GM18517 (cell line): Measurements from ENCODE around the gene ALDH3A1.

Experiments
- ATAC-seq: cut with Tn5 transposase; IDR thresholded peaks from one replicate; pipeline ENCODE4 v1.9.1; 2021; ENCODE audit warnings: mild to moderate bottlenecking, moderate library complexity; ENCODE audit not compliant: unreplicated experiment

Gene ALDH3A1

DNA sequence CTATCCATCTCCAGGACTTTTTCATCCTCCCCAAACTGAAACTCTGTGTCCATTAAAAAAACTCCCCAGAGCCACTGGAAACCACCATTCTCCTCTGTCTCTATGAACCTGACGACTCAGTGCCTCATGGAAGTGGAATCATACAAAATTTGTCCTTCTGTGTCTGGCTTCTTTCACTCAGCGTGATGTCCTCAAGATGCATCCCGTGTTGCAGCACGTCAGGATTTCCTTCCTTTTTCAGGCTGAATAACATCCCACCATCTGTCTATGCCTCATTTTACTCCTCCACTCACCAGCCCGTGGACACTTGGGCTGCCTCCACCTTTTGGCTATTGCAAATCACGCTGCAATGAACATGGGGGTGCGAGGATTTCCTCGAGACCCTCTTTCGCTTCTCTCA, 12.6 kb upstream of the ALDH3A1 start:
- no peak for ATAC-seq

DNA sequence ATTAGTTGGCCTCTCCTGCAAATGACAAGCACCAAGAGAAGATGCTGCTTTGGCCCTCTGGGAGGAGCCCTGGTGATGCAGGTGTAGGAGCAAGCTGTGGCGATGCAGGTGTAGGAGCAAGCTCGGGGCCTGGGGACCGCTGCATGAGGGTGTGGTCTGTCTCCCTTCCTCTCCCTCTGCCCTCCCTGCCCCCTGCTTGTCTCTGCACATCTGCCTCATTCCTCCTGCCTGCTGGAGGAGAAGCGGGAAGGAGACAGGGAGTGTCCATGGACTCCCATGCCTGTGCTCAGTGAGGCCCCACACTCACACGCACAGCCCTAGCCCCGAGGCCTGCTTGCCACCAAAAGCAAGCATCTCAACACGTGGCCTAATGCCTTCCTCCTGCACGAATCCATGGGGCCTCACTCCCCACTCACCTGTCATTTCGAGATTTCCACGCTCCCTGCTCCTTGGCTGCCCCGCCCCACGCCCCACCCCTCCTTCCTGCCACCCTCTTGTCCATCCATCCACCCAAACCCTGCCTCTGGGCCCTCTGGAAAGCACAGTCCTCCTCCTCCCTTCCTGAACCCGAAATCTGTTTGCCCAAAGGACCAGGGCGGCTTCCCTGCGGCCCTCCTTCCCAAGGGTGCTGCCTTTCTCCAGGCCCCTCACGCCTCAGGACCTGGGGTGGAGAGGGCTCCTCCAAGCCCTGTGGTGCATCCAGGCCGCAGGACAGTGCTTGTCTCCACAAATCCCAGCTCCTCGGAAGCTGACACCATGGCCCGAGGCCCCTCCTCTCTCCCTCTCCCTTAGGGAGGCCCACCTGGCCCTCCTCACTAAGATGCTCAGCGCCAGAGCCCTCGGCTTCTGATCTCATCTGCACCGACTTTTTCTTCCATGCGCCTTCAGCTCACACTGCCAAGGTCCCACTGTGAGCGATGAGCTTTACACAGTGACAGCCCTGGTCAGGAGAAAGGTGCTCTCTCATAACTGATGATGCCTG, 11.8 kb upstream of the ALDH3A1 start:
- no peak for ATAC-seq

DNA sequence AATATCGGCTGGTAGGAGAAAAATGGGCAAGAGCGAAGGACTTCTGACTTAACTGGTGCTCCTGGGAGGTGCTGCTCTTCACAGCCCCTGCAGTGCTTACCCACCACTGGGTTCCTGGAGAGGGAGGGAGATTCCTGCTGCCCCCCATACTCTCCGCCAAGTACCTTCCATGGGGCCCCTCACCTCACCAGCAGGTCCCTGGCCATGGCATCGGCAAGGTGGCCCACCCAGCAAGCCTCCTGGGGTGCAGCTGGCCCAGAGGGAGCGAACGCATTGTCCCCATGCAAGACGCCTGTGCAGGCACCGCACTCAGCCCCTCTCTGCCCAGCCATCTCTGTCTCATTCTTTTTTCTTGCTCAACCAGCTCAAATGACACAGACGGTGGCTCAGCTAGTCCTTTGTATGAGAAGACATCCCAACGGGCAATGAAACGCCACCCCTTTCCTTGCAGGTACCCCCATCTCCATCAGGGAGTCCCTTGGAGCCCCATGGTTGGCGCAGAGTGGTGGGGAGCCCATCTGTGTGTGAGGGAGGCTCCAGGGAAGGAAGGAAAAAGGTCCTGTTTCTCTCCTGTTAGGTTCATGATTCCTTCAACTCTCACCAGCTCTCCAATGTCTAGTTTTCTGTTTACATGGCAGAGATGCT, 9.6 kb upstream of the ALDH3A1 start:
- no peak for ATAC-seq

DNA sequence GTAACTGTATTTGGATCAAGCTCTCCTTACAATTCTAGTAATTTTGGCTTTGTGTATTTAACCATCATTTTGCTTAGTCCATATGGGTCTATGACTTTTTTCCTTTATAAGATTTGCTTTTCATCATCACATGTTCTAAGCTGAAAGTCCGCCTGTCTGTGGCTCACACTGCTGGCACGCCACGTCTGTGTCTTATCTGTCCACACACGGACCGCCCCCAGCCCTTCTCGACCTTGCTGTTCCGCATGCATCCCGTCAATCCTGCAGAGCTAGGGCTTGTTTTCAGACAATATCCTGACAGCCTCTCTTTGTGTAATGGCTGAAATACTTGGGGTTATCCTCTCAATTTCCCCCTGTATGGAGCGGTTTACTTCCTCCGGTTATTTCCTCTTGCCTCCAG, 8.4 kb upstream of the ALDH3A1 start:
- no peak for ATAC-seq

DNA sequence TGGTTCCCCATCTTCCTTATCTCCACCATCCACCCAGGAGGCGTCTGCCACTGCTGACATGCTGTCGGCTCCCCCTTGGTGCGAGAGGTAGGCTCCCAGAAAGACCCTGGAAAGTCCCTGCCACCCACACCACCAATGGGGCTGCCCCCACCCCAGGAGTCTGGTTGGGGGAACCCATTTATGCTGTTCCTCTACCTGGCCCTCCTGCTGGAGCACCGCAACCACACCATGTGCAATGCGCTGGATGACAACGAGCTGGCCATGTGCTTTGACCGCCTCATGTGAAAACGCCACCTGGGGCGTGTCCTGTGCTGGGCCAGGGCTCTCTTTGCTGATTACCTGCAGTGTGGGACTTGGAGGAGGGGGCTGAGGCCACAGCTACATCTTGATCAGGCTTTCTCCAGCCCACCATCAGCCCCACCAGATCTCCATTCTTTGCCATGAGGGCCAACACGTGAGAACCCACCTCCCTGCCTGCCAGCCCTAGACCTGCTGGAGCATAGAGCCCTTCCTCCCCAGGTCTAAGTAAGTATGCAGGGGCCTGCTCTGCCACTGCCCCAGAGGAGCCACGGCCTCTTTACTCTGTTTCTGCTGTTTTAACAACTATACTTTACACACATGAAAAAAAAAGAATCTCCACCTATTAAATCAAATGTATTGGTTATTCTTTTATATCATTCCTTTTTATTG, 7.9 kb upstream of the ALDH3A1 start:
- ATAC-seq = no peak

DNA sequence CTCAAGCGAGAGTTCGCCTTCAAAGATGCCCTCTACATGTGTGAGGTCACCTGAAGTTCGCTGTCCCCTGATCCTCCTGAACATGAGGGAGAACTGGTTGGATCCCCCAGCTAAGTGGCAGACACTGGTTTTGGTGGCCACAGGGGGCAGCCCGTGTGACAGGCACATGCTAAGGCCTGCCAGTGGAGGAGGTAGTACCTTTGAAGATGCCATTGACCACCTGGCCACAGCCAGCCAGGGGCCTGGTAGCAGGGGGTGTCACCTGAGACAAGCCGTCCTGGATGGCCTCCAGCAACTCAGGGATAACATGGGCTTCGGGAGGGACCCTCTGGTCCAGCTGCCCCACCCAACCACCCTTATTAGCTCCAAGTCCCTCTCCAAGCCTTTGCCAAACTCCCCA, 7.3 kb upstream of the ALDH3A1 start:
- ATAC-seq = no peak

DNA sequence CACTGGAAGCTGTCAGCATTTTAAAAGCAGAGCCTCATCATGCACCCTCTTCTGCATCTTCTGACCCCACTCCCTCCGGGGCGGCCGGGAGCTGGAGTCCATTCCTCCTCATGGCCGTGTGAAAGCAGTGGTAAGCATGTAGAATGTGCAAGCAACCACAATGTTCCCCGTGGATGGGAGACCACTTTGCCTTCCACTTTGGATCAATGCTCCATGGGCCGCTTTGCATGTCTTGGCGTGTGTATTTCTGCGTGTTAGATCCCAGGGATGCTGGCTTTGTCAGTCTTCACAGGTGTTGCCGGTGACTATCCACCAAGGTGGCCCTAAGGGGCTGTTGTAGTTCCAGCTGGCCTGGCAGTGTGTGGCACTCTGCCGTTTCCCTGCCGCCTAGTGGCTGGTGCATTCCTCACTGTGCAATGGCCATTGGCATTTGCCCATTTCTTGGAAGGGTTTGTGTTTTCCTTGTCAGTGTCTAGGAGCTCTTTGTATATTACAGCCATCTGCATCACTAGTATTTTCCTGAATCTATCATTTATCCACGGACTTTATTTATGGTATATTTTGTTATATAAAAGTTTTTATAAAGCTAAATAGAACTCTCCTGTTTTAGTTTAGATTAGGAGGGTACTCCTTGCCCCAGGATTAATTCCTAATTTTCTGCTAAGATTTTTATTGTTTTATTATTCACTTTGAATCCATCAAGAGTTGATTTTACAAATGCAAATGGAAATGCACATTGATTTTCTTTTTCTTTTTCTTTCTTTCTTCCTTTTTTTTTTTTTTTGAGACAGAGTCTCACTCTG, 5.8 kb upstream of the ALDH3A1 start:
- no peak for ATAC-seq

DNA sequence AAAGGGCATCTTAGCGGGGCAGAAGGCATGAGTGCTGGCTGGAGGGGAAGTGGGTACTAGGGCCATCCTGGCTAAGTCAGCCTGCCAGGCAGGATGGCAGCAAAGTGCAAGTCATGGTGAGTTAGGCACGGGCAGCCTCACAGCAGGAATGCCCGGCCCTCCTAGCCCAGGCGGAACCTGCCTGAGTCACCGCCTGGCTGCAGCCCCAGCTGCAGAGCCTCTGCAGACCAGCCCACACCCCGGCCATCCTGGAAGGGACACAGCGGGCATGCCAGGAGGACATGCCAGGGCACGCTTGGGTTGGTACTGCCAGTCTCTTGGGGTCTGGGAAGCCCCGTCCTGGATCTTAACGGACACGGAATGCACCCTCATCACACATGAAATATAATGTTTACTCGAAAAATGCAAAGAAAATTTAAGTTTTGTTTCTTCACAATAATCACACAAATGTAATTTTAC, 5.0 kb upstream of the ALDH3A1 start:
- no peak for ATAC-seq

DNA sequence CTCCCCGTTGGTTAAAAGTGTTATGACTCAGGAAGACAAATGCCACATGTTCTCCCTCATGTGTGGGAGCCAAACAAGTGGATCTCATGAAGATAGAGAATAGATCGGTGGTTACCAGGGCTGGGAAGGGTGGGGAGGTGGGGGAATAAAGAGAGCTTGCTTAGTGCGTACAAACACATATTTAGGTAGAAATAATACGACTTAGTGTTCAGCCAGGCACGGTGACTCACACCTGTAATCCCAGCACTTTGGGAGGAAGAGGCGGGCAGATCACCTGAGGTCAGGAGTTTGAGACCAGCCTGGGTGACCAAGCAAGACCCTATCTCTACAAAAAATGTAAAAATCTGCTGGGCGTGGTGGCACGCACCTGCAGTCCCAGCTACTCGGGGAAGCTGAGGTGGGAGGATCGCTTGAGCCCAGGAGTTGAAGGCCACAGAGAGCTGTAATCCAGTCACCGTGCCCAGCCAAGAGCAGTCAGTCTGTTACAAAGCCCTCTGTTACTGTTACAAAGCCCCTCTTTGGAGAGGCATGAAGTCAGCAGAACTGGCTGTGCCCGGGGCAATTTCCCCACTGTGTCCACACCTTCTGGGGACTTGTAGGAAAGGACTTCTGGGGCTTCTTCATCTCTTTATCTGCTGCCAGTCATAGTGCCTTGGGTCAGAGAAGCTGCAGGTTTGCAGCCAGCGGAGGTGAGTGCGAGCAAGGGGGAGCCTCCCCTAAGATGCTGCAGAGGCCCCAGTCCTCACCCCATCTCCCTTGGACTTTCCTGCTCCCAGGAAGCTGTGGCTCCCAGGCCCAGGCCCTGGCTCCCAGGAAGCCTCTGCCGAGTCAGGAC, 4.3 kb upstream of the ALDH3A1 start:
- ATAC-seq = no peak

DNA sequence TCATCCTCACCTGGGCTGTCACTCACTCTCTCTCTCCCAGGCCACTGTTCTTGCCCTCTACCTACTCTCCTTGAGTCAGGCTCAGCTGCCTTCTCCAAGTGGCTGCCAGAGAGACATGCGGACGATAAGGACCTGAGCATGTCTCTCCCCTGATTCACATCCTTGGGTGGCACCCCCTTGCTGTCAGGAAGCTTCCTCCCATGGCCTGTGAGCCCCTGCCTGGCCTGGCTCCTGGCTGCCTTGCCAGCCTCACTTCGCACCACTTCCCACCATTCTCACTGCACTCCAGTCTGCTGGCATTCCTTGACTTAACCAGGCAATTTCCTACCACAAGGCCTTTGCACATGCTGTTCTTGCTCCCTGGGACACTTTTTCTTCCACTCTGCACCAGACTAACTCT, 2.7 kb upstream of the ALDH3A1 start:
- no peak for ATAC-seq

DNA sequence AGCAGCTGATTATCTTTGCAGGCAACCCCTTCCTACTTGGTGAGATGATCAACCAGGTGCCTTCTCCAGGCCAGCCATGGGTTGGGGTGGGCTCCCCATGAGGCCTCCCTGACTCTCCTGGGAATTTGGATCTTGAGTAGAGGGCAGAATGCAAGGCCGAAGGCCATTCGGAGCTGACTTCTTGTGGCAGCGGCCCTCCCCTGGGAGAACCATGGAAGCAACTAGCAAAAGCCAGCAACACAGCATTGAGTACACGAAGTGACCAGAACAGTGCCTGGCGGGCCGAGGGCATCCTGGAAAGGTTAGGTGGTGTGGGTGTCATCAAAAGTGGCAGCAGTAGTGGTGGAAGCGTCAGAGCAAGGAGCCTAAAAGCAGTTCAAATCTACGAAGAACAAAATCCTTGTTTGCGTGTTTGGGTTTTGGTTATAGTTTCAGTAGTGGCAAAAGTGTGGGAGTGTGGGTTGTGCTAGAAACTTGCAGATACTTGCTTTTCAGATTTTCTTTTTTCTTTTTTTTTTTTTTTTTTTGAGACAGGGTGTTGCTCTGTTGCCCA, 2.0 kb upstream of the ALDH3A1 start:
- ATAC-seq = no peak

DNA sequence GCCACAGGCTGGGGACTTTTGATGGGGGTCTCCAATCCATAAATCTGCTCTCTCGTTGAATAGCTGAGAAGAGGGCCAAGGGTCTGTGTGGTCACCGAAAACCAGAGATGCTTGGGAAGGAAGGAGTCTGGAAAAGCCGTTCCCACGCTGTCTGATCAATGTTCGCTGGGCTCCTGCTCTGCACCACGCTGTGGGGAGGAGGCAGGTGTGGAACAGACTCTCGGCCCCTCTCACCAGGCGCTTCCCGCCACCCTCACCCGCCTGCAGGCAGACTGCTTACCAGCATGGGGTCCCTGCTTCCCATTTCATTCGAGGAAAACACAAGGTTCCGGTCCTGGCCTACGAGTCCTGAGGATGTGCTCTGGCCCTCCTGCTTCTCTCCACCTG, 702 bp upstream of the ALDH3A1 start:
- no peak for ATAC-seq

DNA sequence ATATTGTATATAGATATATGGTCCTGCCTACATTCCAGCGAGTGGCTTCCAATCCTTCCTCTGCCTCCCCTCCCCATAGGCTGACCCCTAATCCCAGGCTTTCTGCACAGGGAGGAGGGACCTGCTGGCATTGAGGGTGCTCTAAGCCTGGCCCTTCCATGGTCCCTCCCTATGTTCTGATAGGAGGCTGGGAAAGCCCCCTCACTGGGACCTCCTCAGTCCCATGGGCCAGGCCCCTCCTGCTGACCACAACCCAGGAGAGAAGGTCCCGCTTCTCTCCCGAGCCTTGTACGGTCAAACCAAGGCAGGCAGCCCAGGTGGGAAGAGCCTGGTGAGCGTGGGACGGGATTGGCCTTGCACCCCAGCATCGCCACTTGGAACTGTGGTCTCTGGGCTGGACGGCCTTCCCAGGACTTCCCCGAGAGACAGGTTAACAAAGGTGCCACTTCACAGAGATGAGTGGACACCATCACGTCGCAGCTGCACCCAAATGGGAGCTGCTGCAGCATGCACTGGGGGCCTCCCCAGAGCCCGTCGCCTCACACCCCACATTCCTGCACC, 859 bp downstream of the ALDH3A1 start:
- ATAC-seq = no peak

DNA sequence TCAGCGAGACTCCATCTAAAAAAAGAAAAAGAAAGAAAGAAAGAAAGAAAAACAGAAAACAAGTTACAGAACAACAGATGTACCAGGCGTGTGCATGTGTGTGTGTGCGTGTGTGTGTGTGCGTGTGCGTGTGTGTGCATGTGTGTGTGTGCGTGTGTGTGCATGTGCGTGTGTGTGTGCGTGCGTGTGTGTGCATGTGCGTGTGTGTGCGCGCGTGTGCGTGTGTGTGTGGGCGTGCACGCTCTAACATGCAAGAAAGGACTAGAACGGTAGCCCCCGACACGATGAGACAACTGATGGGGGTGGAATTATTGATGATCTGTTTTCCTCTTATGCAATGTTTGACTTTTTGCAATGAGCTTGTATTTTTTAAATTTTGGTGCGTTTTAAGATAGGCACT, 1.6 kb downstream of the ALDH3A1 start:
- no peak for ATAC-seq

DNA sequence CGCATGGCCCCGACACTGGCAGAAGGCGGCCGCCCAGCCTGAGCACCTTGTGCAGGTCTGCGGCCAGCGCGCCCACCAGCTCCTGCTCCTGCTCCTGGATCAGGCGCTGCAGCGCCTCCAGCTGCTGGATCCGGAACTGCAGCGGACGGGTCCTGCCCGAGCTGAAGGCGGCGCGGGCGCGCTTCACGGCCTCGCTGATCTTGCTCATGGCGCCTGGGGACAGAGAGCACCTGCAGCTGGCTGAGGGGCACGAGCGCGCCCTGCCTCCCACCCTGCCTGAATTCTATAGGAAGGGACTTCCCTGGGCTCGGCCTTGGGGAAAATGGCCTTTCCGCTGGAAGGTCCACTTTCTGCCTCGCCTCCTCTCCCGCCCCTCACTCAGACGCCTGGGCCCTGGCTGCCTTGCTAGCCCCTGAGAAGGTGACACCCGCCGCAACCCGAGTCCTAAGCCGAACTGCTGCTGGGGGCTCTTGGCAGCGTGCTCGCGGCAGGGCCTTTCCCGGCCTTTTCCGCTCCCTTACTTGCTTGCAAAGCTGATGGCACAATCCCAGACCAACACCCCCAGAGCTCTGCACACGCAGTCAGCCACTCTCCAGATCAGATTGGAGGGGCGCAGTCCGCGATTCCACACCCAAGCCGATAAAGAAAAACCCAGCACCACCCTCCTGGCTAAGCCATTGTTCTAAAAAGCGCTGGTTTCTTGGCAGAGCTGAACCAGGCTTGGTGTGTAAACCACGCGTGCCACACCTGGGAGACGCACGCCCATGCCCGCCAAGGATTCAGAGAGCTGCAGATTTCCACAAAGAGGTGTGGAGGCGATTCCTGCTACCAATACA, 3.0 kb downstream of the ALDH3A1 start:
- ATAC-seq = no peak

DNA sequence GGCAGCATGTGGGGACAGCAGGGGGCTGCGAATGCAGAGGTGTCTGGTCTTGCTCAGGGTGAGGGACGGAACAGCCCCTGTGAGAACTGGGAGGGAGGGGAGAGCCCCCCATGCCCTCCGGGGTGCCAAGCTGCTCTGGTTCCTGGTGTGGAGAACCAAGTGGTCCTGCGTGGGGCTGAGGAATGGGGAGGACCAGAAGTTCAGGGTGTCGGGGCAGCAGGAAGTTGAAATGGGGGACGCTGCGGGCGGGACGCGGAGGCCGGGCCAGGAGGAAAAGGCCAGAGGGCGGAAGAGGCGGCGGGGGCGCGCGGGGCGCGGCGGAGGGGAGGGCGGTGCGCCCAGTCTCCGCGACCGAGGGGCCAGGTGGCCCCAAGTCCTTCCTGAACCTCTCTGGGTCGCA, 3.6 kb downstream of the ALDH3A1 start:
- no peak for ATAC-seq

DNA sequence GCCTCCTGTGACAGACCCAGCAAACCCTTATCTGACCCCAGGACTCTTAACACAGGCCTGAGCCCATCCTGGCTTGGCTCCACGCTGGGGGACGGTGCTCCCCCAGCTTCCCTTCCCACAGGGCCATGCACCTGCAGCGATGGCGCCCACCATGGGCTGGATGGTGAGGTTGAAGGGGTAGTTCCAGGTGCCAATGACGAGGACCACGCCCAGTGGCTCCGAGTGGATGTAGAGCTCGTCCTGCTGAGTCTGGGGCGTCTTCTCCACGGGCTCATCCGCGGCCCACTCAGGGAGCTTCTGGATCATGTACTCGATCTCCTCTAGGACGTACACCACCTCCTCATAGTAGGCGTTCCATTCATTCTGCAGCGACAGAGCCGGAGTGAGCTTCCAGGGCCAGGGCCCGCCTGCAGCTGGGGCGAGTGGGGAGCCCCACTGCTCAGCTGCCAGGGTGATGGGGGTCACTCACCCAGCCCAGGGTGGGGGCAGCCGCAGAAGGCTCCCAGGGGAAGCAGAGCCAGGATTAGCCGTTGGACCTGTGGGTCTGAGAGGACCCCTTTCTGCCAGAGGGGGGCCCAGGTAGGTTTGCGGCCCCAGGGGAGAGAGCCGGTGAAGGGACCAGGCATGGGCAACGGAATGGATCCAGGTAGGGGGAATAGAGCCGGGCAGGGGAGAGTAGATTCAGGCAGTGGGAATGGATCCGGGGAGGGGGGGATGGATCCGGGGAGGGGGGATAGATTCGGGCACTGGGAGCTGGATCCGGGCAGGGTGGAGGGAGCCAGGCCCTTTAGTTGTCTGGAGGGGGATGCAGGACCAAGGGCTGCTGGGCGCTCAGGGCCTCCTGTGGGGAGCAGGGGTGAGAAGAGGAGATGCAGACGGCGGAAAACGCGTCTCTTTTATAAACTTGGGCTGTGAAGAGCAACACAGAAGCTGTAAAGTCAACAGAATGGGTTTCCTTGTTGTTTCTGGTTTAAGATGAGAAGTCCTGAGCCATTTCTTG, 4.7 kb downstream of the ALDH3A1 start:
- no peak for ATAC-seq
